Smooth muscle cell (in vitro differentiated cells): ENCODE results near the gene VSTM4. TPM values are rescaled to one million over a fixed set of nuclear protein-coding genes. Genes with fewer than 3 reads are reported as not detected.

Source experiments
- DNase-seq: peaks from one replicate; lab custom pipeline; 2025; ENCODE audit not compliant: unreplicated experiment; lab: John Stamatoyannopoulos, UW
- H2AFZ ChIP-seq: fragments of 200-600 bp; sonication (generic); 2 replicates; pipeline ENCODE4 v1.6.0; 2016; ENCODE audit warnings: antibody characterized with exemption, low read depth, mild to moderate bottlenecking
- H3F3A ChIP-seq: fragments of 200-600 bp; sonication (generic); 2 replicates; pipeline ENCODE4 v1.6.0; 2017; ENCODE audit warnings: antibody characterized with exemption, low read depth
- H3K27ac ChIP-seq: fragments of 200-600 bp; sonication (generic); 2 replicates; pipeline ENCODE4 v1.5.1; 2016; ENCODE audit warnings: low read depth, mild to moderate bottlenecking
- H3K27me3 ChIP-seq: fragments of 200-600 bp; sonication (generic); 2 replicates; pipeline ENCODE4 v1.6.1; 2016; ENCODE audit warnings: low read depth, mild to moderate bottlenecking
- H3K36me3 ChIP-seq: fragments of 200-600 bp; sonication (generic); 2 replicates; pipeline ENCODE4 v1.5.1; 2016; ENCODE audit warnings: low read depth
- H3K4me1 ChIP-seq: fragments of 200-600 bp; sonication (generic); 2 replicates; pipeline ENCODE4 v1.5.1; 2016; ENCODE audit warnings: low read depth
- H3K4me2 ChIP-seq: fragments of 200-600 bp; sonication (generic); 2 replicates; pipeline ENCODE4 v1.6.0; 2016; ENCODE audit warnings: mild to moderate bottlenecking
- H3K4me3 ChIP-seq: fragments of 200-600 bp; sonication (generic); 2 replicates; pipeline ENCODE4 v1.5.1; 2016; ENCODE audit warnings: mild to moderate bottlenecking
- H3K79me2 ChIP-seq: fragments of 200-600 bp; sonication (generic); 2 replicates; pipeline ENCODE4 v1.6.0; 2016; ENCODE audit warnings: low read depth, mild to moderate bottlenecking
- H3K9ac ChIP-seq: fragments of 200-600 bp; sonication (generic); 2 replicates; pipeline ENCODE4 v1.6.0; 2016; ENCODE audit warnings: low read depth
- H3K9me3 ChIP-seq: fragments of 200-600 bp; sonication (generic); replicated peaks from 2 replicates; pipeline ENCODE4 v1.5.1; 2016; ENCODE audit warnings: low read depth
- H4K20me1 ChIP-seq: fragments of 200-600 bp; sonication (generic); 2 replicates; pipeline ENCODE4 v1.6.0; 2016; ENCODE audit warnings: low read depth
- CTCF ChIP-seq: fragments of 200-600 bp; sonication (generic); IDR thresholded peaks from 2 replicates; pipeline ENCODE4 v1.5.1; 2017; ENCODE audit warnings: borderline replicate concordance, mild to moderate bottlenecking, antibody characterized with exemption; ENCODE audit not compliant: insufficient read depth, poor library complexity, severe bottlenecking
- WGBS: methylation state at CpG from one replicate; pipeline ENCODE4 v1.1.7; 2016; ENCODE audit warnings: low lambda C conversion rate; 5-methylcytosine and 5-hydroxymethylcytosine counted together
- polyA plus RNA-seq: library from polyadenylated mRNA; unstranded; fragments of >200 nt; fragmentation: Nextera tagmentation; extraction: Ambion mirVana; gene quantifications from 2 replicates; pipeline ENCODE4 v1.2.1, GENCODE V29; 2016
- total RNA-seq: library from RNA; depleted of rRNA; stranded (reverse); fragments of >200 nt; gene quantifications from 2 replicates; pipeline ENCODE4 v1.2.3, GENCODE V29; 2014

Gene VSTM4
- total and polyA plus RNA-seq, 2 experiments from 2014 or later: 5.1 to 7.7 TPM

- peak overlapping the region; percentile 33 for H3K4me3 ChIP-seq
- WGBS: 87% methylated on average over 14 of the region's 14 CpGs
- no peaks in the 10 kb centered on the region for H3K36me3 ChIP-seq
- H3K9me3 ChIP-seq: no peaks in the 10 kb centered on the region
- no peaks in the 10 kb centered on the region for H4K20me1 ChIP-seq
- DNase-seq: no peak
- H3K79me2 ChIP-seq: no peaks in the 10 kb centered on the region
- no peaks in the 10 kb centered on the region for H3F3A ChIP-seq
- H3K4me2 ChIP-seq: no peak overlapping the region
- H3K27ac ChIP-seq: no peak overlapping the region
- TF ChIP-seq CTCF: no peak
- H3K4me1 ChIP-seq: peaks cover 15% of the 10 kb centered on the region
- no peak overlapping the region for H2AFZ ChIP-seq
- no peaks in the 10 kb centered on the region for H3K27me3 ChIP-seq
- no peak overlapping the region for H3K9ac ChIP-seq
Observed at GRCh38 chr10:49115796-49116508, 630 bp upstream of the VSTM4 start.

- Histone ChIP-seq H3K36me3 (no peaks in the 10 kb centered on the region), H3F3A (no peaks in the 10 kb centered on the region), H4K20me1 (no peaks in the 10 kb centered on the region), H3K4me1 (peaks cover 15% of the 10 kb centered on the region), H2AFZ (peak overlapping the region; percentile 67), H3K9ac (peak overlapping the region; percentile 79), H3K79me2 (no peaks in the 10 kb centered on the region), H3K27me3 (no peaks in the 10 kb centered on the region), H3K4me2 (peak overlapping the region; percentile 88), H3K27ac (peak overlapping the region; percentile 49), H3K4me3 (peak overlapping the region; percentile 64), H3K9me3 (no peaks in the 10 kb centered on the region)
- WGBS: 51% methylated on average over 9 of the region's 9 CpGs
- TF ChIP-seq CTCF: no peak
- no peak for DNase-seq
Observed at GRCh38 chr10:49114718-49115014, 656 bp downstream of the VSTM4 start.

GRCh38 chr10:49113741-49114141 lies 1.6 kb downstream of the VSTM4 start:
- WGBS: 68% methylated on average over 3 of the region's 3 CpGs
- Histone ChIP-seq H4K20me1 (no peaks in the 10 kb centered on the region), H2AFZ (no peak overlapping the region), H3K4me3 (no peak overlapping the region), H3K79me2 (no peaks in the 10 kb centered on the region), H3K4me1 (peaks cover 15% of the 10 kb centered on the region), H3K9ac (peak overlapping the region; percentile 79), H3K9me3 (no peaks in the 10 kb centered on the region), H3K4me2 (peak overlapping the region; percentile 88), H3K27ac (no peak overlapping the region), H3K27me3 (no peaks in the 10 kb centered on the region), H3K36me3 (no peaks in the 10 kb centered on the region), H3F3A (no peaks in the 10 kb centered on the region)
- no peak for DNase-seq
- TF ChIP-seq CTCF: no peak

GRCh38 chr10:49112851-49113250 lies 2.5 kb downstream of the VSTM4 start:
- H3K4me3 ChIP-seq: no peak overlapping the region
- peaks cover 8% of the 10 kb centered on the region for H3K4me1 ChIP-seq
- H3K27me3 ChIP-seq: no peaks in the 10 kb centered on the region
- no peak overlapping the region for H3K27ac ChIP-seq
- TF ChIP-seq CTCF: no peak
- WGBS: 75% methylated on average over 3 of the region's 3 CpGs
- no peaks in the 10 kb centered on the region for H3K79me2 ChIP-seq
- H3K36me3 ChIP-seq: no peaks in the 10 kb centered on the region
- H3F3A ChIP-seq: no peaks in the 10 kb centered on the region
- DNase-seq: no peak
- H3K9me3 ChIP-seq: no peaks in the 10 kb centered on the region
- H3K4me2 ChIP-seq: no peak overlapping the region
- no peaks in the 10 kb centered on the region for H4K20me1 ChIP-seq
- no peak overlapping the region for H3K9ac ChIP-seq
- no peak overlapping the region for H2AFZ ChIP-seq
